GM21381 (cell line): Measurements from ENCODE around the gene STAT3.
"Not testable (repeated sequence)": the region's sequence is repeated elsewhere in the genome, so short reads cannot be mapped to it uniquely, and the experiment has no call there.

ENCODE experiments used
- ATAC-seq: cut with Tn5 transposase; IDR thresholded peaks from one replicate; pipeline ENCODE4 v1.9.1; 2021; ENCODE audit warnings: mild to moderate bottlenecking, moderate library complexity; ENCODE audit not compliant: unreplicated experiment

The STAT3 gene

DNA sequence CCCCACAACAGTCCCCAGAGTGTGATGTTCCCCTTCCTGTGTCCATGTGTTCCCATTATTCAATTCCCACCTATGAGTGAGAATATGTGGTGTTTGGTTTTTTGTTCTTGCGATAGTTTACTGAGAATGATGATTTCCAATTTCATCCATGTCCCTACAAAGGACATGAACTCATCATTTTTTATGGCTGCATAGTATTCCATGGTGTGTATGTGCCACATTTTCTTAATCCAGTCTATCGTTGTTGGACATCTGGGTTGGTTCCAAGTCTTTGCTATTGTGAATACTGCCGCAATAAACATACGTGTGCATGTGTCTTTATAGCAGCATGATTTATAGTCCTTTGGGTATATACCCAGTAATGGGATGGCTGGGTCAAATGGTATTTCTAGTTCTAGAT is 123.9 kb downstream of the STAT3 start:
- ATAC-seq: not testable (repeated sequence)
